Lower lobe of right lung (tissue), 2 donors: ENCODE data around the gene GGACT. TPM values are rescaled to one million over a fixed set of nuclear protein-coding genes. Genes with fewer than 3 reads are reported as not detected.
"Not testable (repeated sequence)": the region's sequence is repeated elsewhere in the genome, so short reads cannot be mapped to it uniquely, and the experiment has no call there.

ENCODE experiments used
- ATAC-seq, 2 donors: fragments of 200-7000 bp; cut with Tn5 transposase; one replicate each; pipeline ENCODE4 v1.9.1; 2020 to 2022; ENCODE audit warnings: mild to moderate bottlenecking in 2 of 2, moderate library complexity in 2 of 2
- DNase-seq: peaks from one replicate; pipeline ENCODE4 v3.0.0-alpha.2; 2020
- H3K27ac ChIP-seq: fragments of 200-600 bp; one replicate; pipeline ENCODE4 v1.8.0; 2022
- H3K27me3 ChIP-seq: fragments of 200-600 bp; one replicate; pipeline ENCODE4 v1.8.0; 2022; ENCODE audit warnings: low read depth
- H3K36me3 ChIP-seq: fragments of 200-600 bp; one replicate; pipeline ENCODE4 v1.8.0; 2022; ENCODE audit warnings: mild to moderate bottlenecking
- H3K4me1 ChIP-seq: fragments of 200-600 bp; one replicate; pipeline ENCODE4 v1.8.0; 2022
- H3K4me3 ChIP-seq: fragments of 200-600 bp; one replicate; pipeline ENCODE4 v1.8.0; 2022; ENCODE audit warnings: mild to moderate bottlenecking
- H3K9me3 ChIP-seq: fragments of 200-600 bp; one replicate; pipeline ENCODE4 v1.8.0; 2022
- intact Hi-C: fragments of 100-400 bp; cut with DNase I; formaldehyde crosslinking; loops from one replicate; pipeline ENCODE4 v1.11.0; 2022
- total RNA-seq: library from RNA; stranded (reverse); fragmentation: NEBNext Ultra II Directional; extraction: Animal tissue kit (Norgen Biotek cat#: 25700); gene quantifications from one replicate; pipeline ENCODE4 v1.2.1, GENCODE V29; 2021
- TF ChIP-seq, protein P1 (sequence below): fragments of 200-600 bp; IDR thresholded peaks from one replicate; pipeline ENCODE4 v1.8.0; 2022; ENCODE audit warnings: antibody characterized with exemption, mild to moderate bottlenecking
- donor health status: DM: no; HTN: yes; CAD: no; lungs with severe emphysema.

GGACT gene
- total RNA-seq, 1 donor from 2014 or later = 3.4 TPM

DNA sequence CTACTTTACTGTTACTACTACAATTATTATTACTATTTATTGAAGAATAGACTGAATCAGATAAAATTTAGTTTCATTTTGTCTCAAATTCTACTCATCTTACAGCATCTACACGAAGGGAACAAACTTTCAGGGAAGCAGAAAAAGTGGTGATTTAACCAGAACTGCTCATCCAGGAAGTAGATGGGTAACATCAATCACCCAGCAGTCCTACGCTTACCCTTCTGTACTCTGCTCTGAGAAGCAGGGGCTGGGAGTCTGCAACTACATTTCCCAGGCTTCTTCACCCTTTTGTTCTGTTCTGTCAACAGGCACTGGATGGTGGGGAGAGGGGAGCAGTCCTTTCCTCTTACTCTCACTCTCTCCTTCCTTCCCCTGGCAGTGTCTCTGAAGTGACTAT lies 31.4 kb upstream of the GGACT start:
- no peak overlapping the region for H3K27ac ChIP-seq
- ATAC-seq (no peak), DNase-seq (no peak)
- intact Hi-C loops = no loop called here
- H3K27me3 ChIP-seq = no peaks in the 10 kb centered on the region
- TF ChIP-seq, protein P1, sequence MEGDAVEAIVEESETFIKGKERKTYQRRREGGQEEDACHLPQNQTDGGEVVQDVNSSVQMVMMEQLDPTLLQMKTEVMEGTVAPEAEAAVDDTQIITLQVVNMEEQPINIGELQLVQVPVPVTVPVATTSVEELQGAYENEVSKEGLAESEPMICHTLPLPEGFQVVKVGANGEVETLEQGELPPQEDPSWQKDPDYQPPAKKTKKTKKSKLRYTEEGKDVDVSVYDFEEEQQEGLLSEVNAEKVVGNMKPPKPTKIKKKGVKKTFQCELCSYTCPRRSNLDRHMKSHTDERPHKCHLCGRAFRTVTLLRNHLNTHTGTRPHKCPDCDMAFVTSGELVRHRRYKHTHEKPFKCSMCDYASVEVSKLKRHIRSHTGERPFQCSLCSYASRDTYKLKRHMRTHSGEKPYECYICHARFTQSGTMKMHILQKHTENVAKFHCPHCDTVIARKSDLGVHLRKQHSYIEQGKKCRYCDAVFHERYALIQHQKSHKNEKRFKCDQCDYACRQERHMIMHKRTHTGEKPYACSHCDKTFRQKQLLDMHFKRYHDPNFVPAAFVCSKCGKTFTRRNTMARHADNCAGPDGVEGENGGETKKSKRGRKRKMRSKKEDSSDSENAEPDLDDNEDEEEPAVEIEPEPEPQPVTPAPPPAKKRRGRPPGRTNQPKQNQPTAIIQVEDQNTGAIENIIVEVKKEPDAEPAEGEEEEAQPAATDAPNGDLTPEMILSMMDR = no peak
- no peaks in the 10 kb centered on the region for H3K9me3 ChIP-seq
- no peaks in the 10 kb centered on the region for H3K4me1 ChIP-seq
- no peak overlapping the region for H3K4me3 ChIP-seq
- H3K36me3 ChIP-seq = peaks cover 12% of the 10 kb centered on the region

DNA sequence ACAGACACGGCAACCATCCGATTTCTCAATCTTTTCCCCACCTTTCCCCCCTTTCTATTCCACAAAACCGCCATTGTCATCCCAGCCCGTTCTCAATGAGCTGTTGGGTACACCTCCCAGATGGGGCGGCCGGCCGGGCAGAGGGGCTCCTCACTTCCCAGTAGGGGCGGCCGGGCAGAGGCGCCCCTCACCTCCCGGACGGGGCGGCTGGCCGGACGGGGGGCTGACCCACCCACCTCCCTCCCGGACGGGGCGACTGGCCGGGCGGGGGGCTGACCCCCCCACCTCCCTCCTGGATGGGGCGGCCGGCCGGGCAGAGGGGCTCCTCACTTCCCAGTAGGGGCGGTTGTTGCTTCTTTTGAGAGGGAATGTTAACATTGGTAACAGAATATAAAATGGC lies 30.3 kb upstream of the GGACT start:
- H3K27ac ChIP-seq, H3K4me3 ChIP-seq, H3K9me3 ChIP-seq, intact Hi-C loops, H3K36me3 ChIP-seq, ATAC-seq, DNase-seq, H3K27me3 ChIP-seq, H3K4me1 ChIP-seq: not testable (repeated sequence)

DNA sequence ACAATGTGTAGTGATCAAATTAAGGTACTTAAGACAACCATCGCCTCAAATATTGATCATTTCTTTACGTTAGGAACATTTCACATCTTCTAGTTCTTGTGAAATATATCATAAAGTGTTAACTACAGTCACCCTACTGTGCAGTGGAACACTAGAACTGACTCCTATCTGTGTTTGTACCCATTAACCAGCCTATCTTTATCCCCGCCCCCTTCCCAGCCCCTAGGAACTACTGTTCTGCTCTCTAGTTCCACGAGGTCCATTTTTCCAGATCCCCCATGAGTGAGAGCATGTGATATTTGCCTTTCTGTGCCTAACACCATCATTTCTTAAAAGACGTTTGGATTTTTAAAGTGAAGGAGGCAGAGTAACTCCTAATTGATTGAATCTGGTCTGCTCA lies 24.4 kb upstream of the GGACT start:
- H3K27ac ChIP-seq = no peak overlapping the region
- TF ChIP-seq, protein P1 = no peak
- H3K4me1 ChIP-seq = peaks cover 4% of the 10 kb centered on the region
- no peak for DNase-seq
- no peaks in the 10 kb centered on the region for H3K27me3 ChIP-seq
- intact Hi-C loops = no loop called here
- H3K4me3 ChIP-seq = no peak overlapping the region
- H3K9me3 ChIP-seq = no peaks in the 10 kb centered on the region
- H3K36me3 ChIP-seq = peaks cover 15% of the 10 kb centered on the region
- no peak for ATAC-seq

DNA sequence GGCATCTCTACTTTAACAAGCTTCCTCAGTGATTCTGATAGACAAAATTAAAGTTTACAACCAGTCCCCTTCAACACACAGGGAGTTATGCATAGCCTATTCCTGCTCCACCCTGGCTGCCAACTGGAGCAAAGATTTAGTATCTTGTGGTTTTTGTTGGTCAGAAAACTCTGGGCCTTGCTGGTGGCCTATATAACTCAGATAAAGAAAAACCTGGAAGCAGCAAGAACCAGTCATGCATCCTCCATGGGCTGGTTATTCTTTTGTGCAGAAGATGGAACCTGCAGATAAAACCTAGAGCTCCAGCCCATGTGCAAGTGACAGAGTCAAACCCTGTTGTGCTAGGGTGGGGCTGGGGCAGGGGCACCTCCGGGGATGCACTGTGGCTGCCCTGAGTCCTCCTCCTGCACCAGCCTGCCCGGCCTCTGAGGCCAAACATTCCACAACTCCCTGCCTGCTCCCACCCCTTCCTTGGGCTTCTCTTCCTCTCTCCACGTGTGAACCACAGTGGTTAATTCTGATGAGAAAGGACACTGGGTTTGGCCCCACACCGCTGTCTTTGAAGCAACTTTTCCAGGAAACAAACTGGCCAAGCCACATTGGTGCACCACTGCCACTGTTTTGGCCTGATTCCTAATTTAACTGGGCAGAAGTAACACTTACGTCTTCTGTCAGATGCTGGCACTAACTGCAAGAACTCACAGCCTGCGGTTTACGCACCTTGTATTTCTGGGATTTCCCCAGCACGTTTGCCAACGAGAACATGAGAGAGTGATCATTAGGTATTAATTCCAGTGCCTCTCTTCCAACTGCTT lies 23.3 kb upstream of the GGACT start:
- Histone ChIP-seq H3K27ac (no peak overlapping the region), H3K36me3 (peaks cover 19% of the 10 kb centered on the region), H3K4me3 (no peak overlapping the region), H3K4me1 (peaks cover 4% of the 10 kb centered on the region), H3K27me3 (no peaks in the 10 kb centered on the region), H3K9me3 (no peaks in the 10 kb centered on the region)
- ATAC-seq (no peak), DNase-seq (no peak)
- intact Hi-C loops = no loop called here
- TF ChIP-seq, protein P1 = no peak

DNA sequence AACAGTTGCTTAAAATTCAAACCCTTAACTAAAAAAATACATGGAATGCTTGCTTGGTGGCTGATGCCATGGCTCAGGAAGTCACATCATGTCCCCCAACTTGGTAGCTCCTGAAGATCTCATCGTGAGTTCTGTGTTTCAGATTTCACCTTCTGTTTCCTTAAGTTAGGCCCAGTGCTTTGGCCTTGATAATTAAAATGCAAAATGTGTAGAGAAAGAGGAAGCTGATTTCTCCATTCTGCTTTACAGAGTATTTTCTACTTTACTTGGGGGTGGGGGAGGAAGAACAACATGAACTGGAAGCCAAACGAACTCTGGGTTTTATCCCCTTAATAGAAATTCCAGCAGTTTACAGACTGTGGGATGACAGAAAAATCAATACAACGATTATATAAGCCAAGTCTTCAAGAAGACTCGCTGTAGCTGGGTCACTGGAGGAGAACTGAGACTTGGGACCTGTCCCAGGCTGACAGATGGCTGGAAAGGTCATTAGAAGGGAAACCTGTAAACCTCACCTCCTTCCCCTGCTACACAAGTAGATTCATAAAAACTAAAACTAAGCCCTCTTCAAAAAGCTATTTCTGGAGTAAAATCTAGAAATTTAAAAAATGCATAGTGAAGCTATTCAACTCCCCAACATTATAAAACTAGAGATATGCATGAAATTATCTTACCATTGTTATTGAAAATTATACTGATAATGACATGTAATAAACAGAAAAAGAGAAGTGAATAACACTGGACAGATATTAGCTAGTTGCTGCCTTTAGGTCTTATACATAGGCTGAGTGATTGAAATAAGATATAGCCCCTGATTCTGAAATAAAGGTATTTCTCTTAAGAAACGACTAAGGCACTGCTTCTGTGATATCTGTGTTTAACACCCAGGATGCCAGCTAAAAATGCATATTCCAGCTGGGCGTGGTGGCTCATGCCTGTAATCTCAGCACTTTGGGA lies 22.1 kb upstream of the GGACT start:
- no peak overlapping the region for H3K27ac ChIP-seq
- ATAC-seq (no peak), DNase-seq (no peak)
- no peaks in the 10 kb centered on the region for H3K9me3 ChIP-seq
- intact Hi-C loops = no loop called here
- no peaks in the 10 kb centered on the region for H3K27me3 ChIP-seq
- H3K4me3 ChIP-seq = no peak overlapping the region
- H3K4me1 ChIP-seq = peaks cover 4% of the 10 kb centered on the region
- TF ChIP-seq, protein P1 = no peak
- peaks cover 19% of the 10 kb centered on the region for H3K36me3 ChIP-seq
